Hippocampal formation (tissue), 2 donors: ENCODE data around the gene DNAH7.

Source experiments
- DNase-seq, 2 donors: peaks; one replicate each; lab custom pipeline; 2025; lab: John Stamatoyannopoulos, UW

The DNAH7 gene

DNA sequence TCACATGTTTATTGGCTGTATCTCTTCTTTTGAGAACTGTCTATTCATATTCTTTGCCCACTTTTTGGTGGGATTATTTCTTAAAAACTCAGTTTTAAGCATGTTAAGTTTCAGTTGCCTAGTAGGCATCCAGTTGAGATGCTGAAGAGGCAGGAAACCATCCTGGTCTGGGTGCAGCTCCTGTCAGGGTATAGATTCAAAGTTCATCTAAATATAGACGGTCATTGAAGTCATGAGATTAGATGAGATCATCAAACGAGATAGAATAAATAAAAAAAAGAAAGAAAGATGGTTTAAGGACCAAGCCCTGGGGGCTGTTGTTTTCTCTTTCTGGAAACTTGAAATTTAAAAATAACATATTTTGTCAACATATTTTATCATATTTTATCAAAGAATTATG lies 9.2 kb upstream of the DNAH7 start:
- DNase-seq: no peak

DNA sequence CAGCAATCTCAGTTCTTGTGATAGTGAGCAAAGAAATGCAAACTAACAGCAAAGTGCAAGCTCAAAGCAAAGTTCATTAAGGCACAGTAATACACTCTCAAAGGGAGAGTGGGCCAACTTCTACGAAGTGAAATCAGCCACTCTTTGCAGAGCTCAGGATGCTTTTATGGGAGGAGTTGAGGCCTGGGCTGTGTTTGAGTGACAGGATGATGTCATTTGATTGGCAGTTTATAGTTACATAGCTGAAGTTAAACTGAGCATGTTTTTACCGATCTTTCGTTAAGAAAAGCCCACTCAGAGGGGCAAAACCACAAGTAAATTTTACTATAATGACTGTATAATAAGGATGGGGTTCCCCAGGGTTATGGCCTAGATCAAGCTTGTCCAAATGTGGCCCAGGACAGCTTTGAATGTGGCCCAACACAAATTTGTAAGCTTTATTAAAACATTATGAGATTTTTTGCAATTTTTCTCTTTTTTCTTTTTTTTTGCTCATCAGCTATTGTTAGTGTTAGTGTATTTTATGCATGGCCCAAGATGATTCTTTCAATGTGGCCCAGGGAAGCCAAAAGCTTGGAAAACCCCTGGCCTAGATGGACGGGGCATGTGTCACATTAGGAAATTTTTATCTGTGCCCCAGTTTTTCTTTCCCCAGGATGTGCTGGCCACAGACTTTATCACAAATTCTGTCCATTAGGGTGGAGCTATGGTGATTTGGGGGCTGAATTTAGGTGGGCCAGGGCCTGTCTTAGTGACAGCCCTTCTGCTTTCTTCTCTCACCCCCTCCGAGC lies 8.3 kb upstream of the DNAH7 start:
- no peak for DNase-seq

DNA sequence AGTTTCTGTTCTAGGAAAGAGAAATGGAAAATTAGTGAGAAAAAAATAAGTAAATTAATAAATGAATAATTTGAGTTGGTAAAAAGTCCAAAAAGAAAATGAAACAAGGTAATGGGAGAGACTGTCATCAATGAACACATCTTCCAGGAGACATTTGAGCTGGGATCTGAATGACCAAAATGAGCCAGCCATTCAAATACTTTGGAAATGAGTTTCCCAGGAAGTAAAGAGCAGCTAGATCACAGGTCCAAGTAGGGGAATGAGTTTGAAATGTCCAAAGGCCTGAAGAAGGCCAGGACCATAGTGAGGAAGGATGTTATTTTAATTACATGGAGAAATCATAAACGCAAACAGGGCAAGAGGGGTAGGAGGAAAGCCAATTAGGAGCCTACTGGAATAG lies 6.6 kb upstream of the DNAH7 start:
- no peak for DNase-seq

DNA sequence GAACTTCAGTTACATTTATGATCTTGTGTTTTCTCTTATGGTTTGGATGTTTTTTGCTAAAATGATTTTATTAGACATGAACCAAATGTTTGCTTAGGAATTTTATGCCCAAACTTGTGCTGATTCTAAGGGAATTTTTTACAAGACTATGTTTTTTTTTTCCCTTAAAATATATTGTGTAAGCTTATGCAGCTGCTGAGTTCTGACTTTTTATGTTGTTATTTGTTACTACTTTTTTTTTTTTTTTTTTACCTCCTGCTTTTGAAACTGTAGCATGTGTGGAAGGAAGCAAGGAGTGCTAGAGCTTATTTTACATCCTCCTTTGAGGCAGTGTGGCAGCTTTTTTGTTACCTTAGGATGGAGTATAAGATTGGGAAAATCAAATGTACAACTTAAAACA lies 6.0 kb upstream of the DNAH7 start:
- DNase-seq: no peak

DNA sequence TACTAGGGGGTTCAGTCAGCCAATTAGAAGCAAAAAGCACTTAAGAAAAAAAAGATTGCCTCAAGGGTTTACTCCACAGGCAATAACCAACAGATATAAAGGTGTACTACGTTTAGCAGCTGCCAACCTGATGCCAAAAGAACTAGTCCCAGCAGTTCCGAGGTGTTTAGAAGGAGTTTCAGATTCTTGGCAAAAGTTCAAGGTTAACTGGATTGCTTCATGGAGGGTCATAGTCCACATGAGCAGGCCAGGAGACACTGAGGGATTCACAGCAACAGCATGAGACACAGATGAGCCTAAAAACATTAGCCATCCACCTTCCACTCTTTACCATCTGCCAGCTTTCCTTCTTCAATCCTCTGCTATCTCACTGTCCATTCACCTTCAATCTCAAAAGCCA lies 4.9 kb upstream of the DNAH7 start:
- DNase-seq: no peak

DNA sequence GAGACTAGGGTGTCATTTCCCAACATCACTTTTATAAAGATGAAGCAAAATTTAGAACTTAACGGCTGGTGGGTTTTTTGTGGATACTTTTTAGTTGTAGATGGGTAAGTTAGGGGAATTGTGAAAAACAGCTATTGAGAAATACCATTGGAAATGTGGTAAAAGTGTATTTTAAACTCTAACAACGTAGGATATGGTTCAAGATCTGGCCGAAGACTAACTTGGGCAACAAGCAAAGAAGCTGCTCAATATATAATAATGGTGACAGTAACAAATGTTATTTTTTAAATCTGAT lies 1.6 kb downstream of the DNAH7 start:
- no peak for DNase-seq

DNA sequence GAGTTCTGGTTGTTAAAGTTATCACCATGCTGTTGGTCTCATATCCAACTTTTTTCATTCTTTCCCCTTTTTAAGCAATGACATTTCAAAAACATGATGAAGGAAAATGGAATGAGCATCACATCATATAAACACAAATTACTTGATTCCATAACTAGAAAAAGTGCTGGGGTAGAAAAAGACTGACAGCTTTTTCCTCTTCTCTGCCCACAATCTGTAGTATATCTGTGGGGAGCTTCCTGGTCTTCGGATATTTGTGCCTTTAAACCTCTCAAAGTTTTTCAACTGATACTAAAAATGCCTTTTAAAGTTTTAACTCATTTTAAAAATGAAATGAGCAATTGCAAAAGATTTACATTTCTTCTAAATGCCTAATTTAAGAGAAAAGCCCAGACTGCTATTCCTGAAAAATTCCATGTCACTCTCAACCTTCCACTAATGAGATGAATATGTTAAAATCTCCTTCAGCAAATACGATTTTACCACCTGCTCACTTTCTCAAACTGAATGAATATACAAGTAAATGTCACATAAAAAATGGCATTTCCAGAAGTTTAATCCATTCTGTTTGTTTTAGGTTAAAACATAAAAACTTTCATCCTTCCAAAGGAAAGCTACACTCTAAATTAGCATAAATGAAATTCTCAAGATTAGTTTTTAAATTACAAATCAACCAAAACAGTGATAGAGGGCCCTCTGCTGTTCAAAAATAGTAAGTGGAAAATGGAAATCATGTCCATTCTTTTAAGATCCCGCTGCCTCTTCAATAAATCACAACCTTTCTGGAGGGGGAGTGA lies 2.1 kb downstream of the DNAH7 start:
- no peak for DNase-seq

DNA sequence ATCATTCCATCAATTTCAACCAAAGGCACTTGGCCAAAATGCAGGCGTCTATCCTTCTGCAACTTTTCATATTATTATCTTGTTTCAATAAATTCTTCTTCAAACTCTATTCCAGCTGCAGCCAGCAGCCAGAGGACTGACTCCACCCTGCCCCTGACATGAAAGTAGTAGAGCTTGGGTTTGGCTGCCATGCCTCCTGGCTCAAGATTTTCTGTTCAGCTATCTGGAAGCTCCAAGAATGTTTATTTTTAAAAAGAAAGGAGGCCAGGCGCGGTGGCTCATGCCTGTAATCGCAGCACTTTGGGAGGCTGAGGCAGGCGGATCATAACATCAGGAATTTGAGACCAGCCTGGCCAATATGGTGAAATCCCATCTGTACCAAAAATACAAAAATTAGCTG lies 4.9 kb downstream of the DNAH7 start:
- no peak for DNase-seq

DNA sequence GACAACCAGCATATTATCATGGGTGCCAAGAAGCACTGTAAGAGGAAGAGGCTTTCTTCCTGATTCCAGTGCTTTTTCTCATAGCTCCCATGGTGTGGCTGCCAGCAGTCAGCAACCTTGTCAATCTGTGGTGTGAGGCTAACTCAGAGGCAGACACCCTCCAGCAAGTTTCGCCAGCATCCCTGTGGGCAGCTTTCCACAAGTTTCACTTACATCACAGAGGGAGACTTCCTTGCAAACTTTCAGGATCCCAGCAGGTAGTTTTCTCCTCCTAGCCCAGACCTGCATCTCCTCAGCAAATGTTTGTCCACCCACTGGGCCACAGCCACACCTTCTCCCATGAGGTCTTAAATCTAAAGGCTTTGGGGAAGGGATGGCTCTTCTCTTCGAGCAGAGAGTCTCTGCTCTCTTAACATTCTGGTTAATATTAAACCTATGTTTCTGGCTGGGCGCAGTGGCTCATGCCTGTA lies 9.1 kb downstream of the DNAH7 start:
- DNase-seq: no peak

DNA sequence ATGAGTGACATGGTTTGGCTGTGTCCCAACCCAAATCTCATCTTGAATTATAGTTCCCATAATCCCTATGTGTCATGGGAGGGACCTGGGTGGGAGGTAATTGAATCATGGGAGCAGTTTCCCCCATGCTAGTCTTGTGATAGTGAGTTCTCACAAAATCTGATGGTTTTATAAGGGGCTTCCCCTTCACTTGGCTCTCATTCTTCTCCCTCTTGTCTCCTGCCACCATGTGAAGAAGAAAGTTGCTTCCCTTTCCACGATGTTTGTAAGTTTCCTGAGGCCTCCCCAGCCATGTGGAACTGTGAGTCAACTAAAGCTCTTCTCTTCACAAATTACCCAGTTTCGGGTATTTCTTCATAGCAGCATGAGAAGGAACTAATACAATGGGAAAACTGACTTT lies 14.0 kb downstream of the DNAH7 start:
- DNase-seq: no peak

DNA sequence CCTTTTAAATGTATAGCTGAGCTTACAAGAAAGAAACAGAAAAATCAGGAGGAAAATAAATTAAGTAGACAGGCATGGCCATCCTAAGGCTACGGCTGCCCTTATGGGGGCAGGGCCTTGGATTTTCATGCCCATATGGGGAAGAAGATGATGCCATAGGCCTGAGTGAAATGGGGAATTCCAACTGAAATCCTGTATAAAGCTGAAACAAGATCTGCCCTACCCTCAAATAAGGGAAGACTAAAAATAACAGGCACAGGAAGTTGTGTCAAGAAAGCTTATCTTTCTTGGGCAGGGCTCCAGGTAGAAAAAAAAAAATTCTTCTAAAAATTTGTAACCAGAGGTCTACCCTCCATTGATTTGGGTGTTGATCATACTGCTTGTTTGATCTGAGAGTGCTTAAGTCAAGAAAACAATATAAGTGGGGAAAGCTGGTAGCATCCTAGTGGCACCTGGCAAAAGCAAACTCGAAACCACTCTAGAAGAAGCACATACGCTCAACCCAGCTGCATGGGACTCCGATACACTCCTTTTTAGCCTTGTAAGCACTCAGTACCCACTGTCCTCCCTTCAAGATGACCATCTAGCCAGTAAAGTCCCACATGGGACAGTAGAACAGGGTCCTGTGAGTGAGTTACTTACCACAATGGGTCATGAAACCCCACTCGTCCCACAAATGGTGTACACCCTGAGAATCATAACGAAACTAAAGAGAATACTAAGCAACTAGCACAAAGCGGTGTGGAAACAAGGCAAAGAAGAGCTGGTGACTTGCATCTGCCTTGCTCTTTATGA lies 22.3 kb downstream of the DNAH7 start:
- no peak for DNase-seq

DNA sequence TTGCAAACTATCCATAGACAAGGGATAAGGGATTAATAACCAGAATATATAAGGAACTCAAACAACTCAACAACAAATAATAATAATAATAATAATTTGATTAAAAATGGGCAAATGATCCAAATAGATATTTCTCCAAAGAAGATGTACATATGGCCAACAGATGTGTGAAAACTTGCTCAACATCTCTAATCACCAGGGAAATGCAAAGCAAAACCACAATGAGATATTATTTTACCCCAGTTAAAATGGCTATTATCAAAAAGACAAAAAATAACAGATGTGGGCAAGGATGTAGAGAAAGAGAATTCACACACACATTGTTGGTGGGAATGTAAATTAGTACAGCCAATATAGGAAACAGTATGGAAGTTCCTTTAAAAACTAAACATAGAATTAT lies 26.9 kb downstream of the DNAH7 start:
- DNase-seq: no peak

DNA sequence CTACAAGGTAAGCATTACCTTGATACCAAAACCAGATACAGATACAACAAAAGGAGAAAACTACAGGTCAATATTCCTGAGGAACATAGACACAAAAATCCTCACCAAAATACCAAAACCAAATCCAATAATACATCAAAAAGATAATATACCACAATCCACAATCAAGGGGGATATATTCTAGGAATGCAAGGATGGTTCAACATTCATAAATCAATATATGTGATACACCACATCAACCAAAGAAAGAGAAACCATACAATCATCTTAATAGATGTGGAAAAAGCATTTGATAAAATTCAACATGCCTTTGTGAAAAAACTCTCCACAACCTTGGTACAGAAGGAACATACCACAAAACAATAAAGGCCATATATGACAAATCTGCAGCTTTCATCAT lies 28.4 kb downstream of the DNAH7 start:
- DNase-seq: no peak

DNA sequence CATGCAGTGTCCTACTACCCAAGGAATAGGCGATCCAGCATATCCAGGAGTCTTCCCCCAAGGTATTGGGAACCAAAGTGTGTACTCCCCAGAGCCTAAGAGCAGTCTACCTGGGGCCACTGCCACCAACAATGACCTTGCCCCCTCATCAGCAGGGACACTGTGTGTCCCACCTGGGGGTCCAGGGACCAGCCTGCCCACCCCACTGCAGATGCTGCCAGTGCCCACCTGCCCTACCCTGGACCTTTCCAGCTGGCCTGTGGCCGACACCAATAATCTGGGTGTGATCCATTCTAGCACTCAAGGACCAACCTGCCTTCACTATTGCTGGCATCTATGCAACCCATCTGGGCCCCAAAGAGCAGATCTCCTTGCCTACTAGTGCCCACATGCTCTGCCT lies 32.2 kb downstream of the DNAH7 start:
- DNase-seq: no peak

DNA sequence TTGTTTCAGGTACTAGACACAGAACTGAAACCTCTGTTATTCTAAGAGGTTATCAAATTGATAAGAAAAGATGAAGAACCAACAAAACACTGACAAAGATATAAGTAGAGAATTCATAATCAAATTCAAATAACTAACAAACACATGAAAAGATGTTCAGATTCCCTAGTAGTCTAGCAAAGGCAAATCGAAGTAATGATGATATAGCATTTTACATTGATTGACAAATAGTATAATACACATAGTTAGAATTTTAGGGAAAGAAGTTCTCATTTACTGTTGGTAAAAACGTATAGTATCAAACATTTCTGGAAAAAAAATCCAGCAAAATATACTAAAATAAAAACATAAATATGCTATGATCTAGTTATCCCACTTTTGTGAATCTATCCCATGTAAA lies 50.6 kb downstream of the DNAH7 start:
- no peak for DNase-seq

DNA sequence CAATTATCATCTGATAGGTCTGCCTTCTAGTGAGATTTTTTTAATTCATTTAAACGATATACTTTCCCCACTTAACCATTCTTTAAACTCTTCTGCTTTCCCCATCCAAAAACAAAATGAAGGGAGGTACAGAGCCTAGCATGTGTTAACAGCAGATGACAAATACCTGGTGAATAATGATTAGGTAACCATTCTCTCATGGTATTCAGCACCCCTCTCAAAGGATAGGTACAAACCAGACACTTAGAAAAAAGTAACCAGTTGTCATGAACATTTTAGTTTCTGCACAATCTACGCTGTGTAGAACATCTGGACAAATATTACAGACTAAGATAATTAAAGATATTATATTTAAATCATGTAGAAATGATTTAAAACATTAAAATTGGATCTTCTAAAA lies 56.3 kb downstream of the DNAH7 start:
- no peak for DNase-seq

DNA sequence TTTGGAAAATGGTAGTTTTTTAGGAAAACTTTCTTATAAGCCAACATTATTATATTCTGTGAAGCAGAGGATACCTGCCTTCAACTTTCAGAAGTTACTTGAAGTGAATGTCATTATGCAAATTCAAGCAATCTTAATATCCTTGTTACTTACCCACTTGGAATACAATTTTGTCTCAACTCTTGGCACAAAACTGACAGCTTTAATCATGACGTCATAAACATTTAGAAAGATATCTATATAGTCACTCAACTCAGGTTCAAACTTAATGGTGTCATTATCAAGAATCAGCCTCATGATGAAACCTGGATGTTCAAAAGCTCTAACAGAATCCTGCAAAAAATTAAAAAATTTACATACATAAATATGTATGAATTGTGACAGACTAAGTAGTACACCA lies 68.1 kb downstream of the DNAH7 start:
- DNase-seq: no peak

DNA sequence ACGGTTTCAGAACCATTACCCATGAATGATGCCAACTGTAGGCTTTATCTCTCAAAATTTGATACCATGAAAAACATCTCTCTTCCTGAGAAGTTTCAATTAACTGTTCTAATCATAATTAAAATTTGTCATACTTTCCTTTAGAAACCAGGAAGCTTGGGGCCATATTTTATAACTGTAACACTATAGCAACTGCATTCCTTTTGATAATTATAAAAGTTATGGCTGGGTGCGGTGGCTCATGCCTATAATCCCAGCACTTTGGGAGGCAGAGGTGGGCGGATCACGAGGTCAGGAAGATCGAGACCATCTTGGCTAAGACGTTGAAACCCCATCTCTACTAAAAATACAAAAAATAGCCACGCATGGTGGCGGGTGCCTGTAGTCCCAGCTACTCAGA lies 70.6 kb downstream of the DNAH7 start:
- no peak for DNase-seq

DNA sequence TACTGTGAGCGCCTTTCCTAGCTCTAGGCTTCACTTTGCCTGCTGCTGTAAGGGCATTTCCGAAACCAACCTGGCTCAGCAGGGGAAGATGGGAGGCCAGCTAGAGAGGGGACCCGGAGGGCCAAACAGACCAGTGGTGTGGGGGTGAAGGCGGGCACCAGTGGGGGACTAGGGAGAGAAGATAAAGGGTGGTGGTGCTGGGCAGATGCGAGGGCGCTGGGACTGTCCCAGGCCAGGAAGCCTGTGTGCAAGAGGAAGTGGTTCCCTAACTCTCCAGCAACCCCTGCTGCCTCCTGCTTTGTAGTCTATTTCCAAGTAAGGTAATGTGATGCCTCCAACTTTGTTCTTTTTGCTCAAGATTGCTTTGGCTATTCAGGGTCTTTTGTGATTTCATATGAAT lies 73.1 kb downstream of the DNAH7 start:
- DNase-seq: no peak

DNA sequence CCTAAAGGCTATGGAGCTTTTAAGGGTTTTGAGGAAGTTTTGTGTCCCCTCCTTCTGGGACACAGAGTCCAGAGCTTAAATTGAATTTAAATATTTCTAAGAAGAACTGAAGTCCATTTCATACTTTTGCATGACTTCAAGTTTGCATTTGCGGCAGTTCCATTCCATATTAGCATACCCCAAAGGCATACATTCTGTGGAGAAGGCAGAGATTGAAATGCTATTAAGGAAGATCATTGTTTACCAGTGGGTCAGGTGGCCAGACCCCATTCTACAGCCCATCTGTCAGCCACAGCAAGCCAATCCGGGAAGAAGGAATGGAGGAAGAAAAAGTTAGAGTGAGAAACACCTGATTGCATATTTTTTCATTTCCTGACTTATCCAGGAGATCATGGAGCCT lies 75.0 kb downstream of the DNAH7 start:
- no peak for DNase-seq

DNA sequence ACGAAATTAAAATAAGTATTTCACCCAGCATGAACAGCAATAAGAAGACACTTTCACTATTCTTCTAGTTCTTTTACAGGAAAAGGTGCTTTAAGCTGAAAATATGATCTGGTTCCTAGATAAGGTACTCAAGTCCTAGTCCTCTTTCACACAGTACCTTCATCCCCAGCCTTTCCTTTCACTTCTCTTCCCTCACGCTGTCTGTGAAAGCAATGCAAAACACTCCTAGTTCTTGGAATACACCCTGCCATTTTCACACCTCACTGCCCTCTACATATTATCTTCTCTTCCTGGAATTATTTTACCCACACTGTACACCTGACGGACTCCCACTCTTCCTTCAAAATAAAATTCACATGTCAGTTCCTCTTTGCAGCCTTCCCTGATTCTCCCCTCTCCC lies 82.9 kb downstream of the DNAH7 start:
- DNase-seq: no peak

DNA sequence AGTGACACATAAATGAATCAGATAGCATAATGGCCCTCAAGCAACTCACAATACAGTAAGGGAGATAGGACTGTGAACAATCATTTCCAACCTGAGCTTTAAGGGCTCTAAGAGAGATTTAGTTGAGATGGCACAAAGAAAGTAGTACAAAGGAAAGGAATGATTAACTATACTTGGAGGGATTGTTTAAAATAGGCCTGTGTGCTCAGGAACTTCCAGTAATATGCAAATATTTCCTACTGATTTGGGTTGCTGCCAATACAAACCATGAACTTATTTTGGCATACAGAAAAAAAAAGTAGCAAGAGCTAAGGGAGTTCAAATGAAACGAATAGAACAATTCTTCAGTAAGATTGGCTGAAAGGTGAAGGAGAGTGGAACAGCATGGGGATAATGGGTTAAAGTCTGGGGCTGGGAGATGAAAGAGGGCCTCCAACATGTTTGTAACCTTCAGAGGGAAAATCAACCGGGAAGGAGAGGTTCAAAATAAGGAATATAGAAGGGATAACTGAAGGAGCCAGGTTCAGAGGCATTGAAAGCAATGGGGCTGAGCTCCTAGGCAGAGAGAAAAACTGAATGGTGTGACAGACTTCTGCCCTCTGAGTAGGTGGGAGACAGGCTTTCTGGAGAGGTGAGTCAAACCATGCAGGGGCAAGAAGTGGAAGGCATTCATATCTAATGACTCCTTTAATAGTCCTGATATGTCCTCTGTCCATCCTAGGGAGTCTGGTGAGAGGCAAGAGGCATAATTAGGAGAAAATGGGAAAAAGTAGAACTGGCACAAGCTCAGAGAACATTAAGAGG lies 83.5 kb downstream of the DNAH7 start:
- DNase-seq: no peak
